ENCODE results near the gene WDHD1. TPM values are rescaled to one million over a fixed set of nuclear protein-coding genes. Genes with fewer than 3 reads are reported as not detected.

Gene WDHD1
- total RNA-seq, 5 donors from 2014 or later (not counting 1 experiment from before 2014, with no cell fraction given) = 2.5 to 6.1 (median 4.9) TPM

DNA sequence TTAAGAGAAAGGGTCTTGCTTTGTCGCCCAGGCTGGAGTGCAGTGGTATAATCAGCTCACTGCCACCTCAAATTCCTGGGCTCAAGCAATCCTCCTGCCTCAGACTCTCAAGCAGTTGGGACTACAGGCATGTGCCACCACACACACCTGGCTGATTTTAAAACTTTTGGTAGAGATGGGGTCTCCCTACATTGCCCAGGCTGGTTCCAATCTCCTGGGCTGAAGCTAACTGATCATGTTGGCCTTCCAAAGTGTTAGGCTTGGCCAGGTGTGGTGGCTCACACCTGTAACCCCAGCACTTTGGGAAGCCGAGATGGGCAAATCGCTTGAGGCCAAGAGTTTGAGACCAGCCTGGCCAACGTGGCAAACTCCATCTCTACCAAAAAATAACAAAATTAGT, 80.4 kb downstream of the WDHD1 start:
- 94% methylated on average over 3 of the region's 4 CpGs for WGBS (ENCODE audit: insufficient coverage)
- no peaks in the 10 kb centered on the region for H3K27me3 Mint-ChIP-seq
- ChIA-PET CTCF (no interaction called here), POLR2A (interaction anchor here in 1 of 2 donors (0.6 kb wide), 1 partner anchor 354 kb away, joined by 7 read pairs; no protein-coding TSS in a partner anchor)
- no peaks in the 10 kb centered on the region for H3K9me3 ChIP-seq
- H3K9me3 Mint-ChIP-seq = peaks cover 0 to 4% (median 3%) of the 10 kb centered on the region in 3 donors
- peaks cover 19% of the 10 kb centered on the region for H3K36me3 Mint-ChIP-seq
- peaks cover 0 to 20% of the 10 kb centered on the region in 2 experiments for H3K4me1 ChIP-seq (ENCODE audit: control insufficient read depth in 1 of 2, extremely low read depth in 1 of 2, insufficient read depth in 2 of 2, low read length in 2 of 2)
- H3K27ac Mint-ChIP-seq = no peak overlapping the region
- H3K27ac ChIP-seq (ENCODE audit: low read length) = no peak overlapping the region
- no peaks in the 10 kb centered on the region for H3K27me3 ChIP-seq (replicated peaks in 1 of 2; ENCODE audit: control insufficient read depth in 2 of 2, extremely low read depth in 1 of 2, insufficient read depth in 2 of 2, low read length in 1 of 2)
- H3K4me1 Mint-ChIP-seq = peaks cover 0 to 16% (median 14%) of the 10 kb centered on the region in 3 donors
- no peaks in the 10 kb centered on the region for H3K36me3 ChIP-seq (ENCODE audit: control insufficient read depth in 2 of 2, extremely low read depth in 1 of 2, insufficient read depth in 1 of 2, low read length in 1 of 2)
- DNase-seq (no peak), ATAC-seq (replicated peaks in 1 of 4) (no peak)
- H3K4me3 ChIP-seq (ENCODE audit: control insufficient read depth in 1 of 2, extremely low read depth in 1 of 2, low read length in 1 of 2) = no peak overlapping the region
- H3K4me3 Mint-ChIP-seq = no peak overlapping the region

GRCh38 chr14:54944737-54945391, 82.0 kb downstream of the WDHD1 start:
- Mint-ChIP-seq H3K9me3 (peaks cover 0 to 4% (median 3%) of the 10 kb centered on the region in 3 donors), H3K27ac (no peak overlapping the region), H3K4me3 (no peak overlapping the region), H3K36me3 (peaks cover 19% of the 10 kb centered on the region), H3K4me1 (peaks cover 0 to 16% (median 14%) of the 10 kb centered on the region in 3 donors), H3K27me3 (no peaks in the 10 kb centered on the region)
- WGBS (ENCODE audit: insufficient coverage) = 96% methylated on average over 9 of the region's 9 CpGs
- ChIA-PET CTCF (interaction anchor here in 1 of 2 donors (0.6 kb wide), 1 partner anchor 101 kb away, joined by 5 read pairs; no protein-coding TSS in a partner anchor), POLR2A (no interaction called here)
- no peak for ATAC-seq (replicated peaks in 1 of 4)
- Histone ChIP-seq H3K9me3 (no peaks in the 10 kb centered on the region), H3K36me3 (ENCODE audit: control insufficient read depth in 2 of 2, extremely low read depth in 1 of 2, insufficient read depth in 1 of 2, low read length in 1 of 2) (no peaks in the 10 kb centered on the region), H3K27ac (ENCODE audit: low read length) (no peak overlapping the region), H3K4me1 (ENCODE audit: control insufficient read depth in 1 of 2, extremely low read depth in 1 of 2, insufficient read depth in 2 of 2, low read length in 2 of 2) (peaks cover 0 to 20% of the 10 kb centered on the region in 2 experiments), H3K4me3 (ENCODE audit: control insufficient read depth in 1 of 2, extremely low read depth in 1 of 2, low read length in 1 of 2) (no peak overlapping the region), H3K27me3 (replicated peaks in 1 of 2; ENCODE audit: control insufficient read depth in 2 of 2, extremely low read depth in 1 of 2, insufficient read depth in 2 of 2, low read length in 1 of 2) (no peaks in the 10 kb centered on the region)
- DNase-seq = no peak

GRCh38 chr14:54942913-54943312, 84.0 kb downstream of the WDHD1 start:
- WGBS (ENCODE audit: insufficient coverage) = 100% methylated on average over 2 of the region's 4 CpGs
- Histone ChIP-seq H3K36me3 (ENCODE audit: control insufficient read depth in 2 of 2, extremely low read depth in 1 of 2, insufficient read depth in 1 of 2, low read length in 1 of 2) (no peaks in the 10 kb centered on the region), H3K27me3 (replicated peaks in 1 of 2; ENCODE audit: control insufficient read depth in 2 of 2, extremely low read depth in 1 of 2, insufficient read depth in 2 of 2, low read length in 1 of 2) (no peaks in the 10 kb centered on the region), H3K9me3 (no peaks in the 10 kb centered on the region), H3K27ac (ENCODE audit: low read length) (no peak overlapping the region), H3K4me3 (ENCODE audit: control insufficient read depth in 1 of 2, extremely low read depth in 1 of 2, low read length in 1 of 2) (no peak overlapping the region), H3K4me1 (ENCODE audit: control insufficient read depth in 1 of 2, extremely low read depth in 1 of 2, insufficient read depth in 2 of 2, low read length in 2 of 2) (peaks cover 0 to 14% of the 10 kb centered on the region in 2 experiments)
- H3K9me3 Mint-ChIP-seq = no peaks in the 10 kb centered on the region
- no peak for DNase-seq
- ChIA-PET POLR2A (no interaction called here), CTCF (no interaction called here)
- H3K27me3 Mint-ChIP-seq = no peaks in the 10 kb centered on the region
- ATAC-seq (replicated peaks in 1 of 4) = no peak
- peaks cover 13% of the 10 kb centered on the region for H3K36me3 Mint-ChIP-seq
- H3K4me1 Mint-ChIP-seq = peaks cover 0 to 12% (median 8%) of the 10 kb centered on the region in 3 donors
- H3K27ac Mint-ChIP-seq = no peak overlapping the region
- no peak overlapping the region for H3K4me3 Mint-ChIP-seq

DNA sequence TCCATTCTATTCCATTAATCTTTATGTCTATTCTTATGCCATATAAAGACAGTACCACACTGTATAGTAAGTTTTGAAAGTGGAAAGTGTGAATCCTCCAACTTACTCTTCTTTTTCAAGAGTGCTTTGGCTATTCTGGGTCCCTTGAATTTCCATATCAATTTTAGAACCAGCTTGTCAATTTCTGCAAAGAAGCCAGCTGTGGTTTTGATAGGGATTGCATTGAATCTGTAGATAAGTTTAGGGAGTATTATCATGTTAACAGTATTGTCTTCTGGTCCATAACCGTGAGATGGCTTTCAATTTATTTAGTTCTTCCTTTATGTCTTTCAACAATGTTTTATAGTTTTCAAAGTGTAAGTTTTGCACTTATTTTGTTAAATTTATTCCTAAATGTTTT, 90.1 kb downstream of the WDHD1 start:
- H3K27ac Mint-ChIP-seq = no peak overlapping the region
- POLR2A ChIA-PET = no interaction called here
- H3K4me3 Mint-ChIP-seq = no peak overlapping the region
- H3K27me3 Mint-ChIP-seq = no peaks in the 10 kb centered on the region
- H3K4me1 ChIP-seq (ENCODE audit: control insufficient read depth in 1 of 2, extremely low read depth in 1 of 2, insufficient read depth in 2 of 2, low read length in 2 of 2) = no peaks in the 10 kb centered on the region
- H3K27ac ChIP-seq (ENCODE audit: low read length) = no peak overlapping the region
- H3K9me3 Mint-ChIP-seq = no peaks in the 10 kb centered on the region
- H3K9me3 ChIP-seq = no peaks in the 10 kb centered on the region
- CTCF ChIA-PET = no interaction called here
- H3K4me3 ChIP-seq (ENCODE audit: control insufficient read depth in 1 of 2, extremely low read depth in 1 of 2, low read length in 1 of 2) = no peak overlapping the region
- WGBS (ENCODE audit: insufficient coverage) = no CpG with 5 or more reads among the region's 1 CpG
- H3K36me3 Mint-ChIP-seq = peaks cover 4% of the 10 kb centered on the region
- ATAC-seq (replicated peaks in 1 of 4) (no peak), DNase-seq (no peak)
- H3K4me1 Mint-ChIP-seq = no peaks in the 10 kb centered on the region
- H3K36me3 ChIP-seq (ENCODE audit: control insufficient read depth in 2 of 2, extremely low read depth in 1 of 2, insufficient read depth in 1 of 2, low read length in 1 of 2) = no peaks in the 10 kb centered on the region
- H3K27me3 ChIP-seq (replicated peaks in 1 of 2; ENCODE audit: control insufficient read depth in 2 of 2, extremely low read depth in 1 of 2, insufficient read depth in 2 of 2, low read length in 1 of 2) = no peaks in the 10 kb centered on the region

DNA sequence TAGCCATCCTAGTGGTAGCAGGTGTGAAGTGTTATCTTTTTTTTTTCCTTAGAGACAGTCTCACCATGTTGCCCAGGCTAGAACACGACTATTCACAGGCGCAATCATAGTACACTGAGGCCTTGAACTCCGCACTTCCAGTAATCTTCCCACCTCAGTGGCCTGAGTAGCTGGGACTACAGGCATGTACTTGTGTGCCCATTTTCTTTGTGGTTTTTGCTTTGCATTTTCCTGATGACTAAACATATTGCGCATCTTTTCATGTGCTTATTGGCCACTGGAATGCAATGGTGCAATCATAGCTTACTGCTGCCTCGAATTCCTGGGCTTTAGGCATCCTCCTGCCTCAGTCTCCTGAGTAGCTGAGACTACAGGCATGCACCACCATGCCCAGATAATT, 90.9 kb downstream of the WDHD1 start:
- Histone ChIP-seq H3K4me3 (ENCODE audit: control insufficient read depth in 1 of 2, extremely low read depth in 1 of 2, low read length in 1 of 2) (no peak overlapping the region), H3K4me1 (ENCODE audit: control insufficient read depth in 1 of 2, extremely low read depth in 1 of 2, insufficient read depth in 2 of 2, low read length in 2 of 2) (no peaks in the 10 kb centered on the region), H3K27ac (ENCODE audit: low read length) (no peak overlapping the region), H3K36me3 (ENCODE audit: control insufficient read depth in 2 of 2, extremely low read depth in 1 of 2, insufficient read depth in 1 of 2, low read length in 1 of 2) (no peaks in the 10 kb centered on the region), H3K27me3 (replicated peaks in 1 of 2; ENCODE audit: control insufficient read depth in 2 of 2, extremely low read depth in 1 of 2, insufficient read depth in 2 of 2, low read length in 1 of 2) (no peaks in the 10 kb centered on the region), H3K9me3 (no peaks in the 10 kb centered on the region)
- CTCF ChIA-PET = no interaction called here
- peaks cover 3% of the 10 kb centered on the region for H3K36me3 Mint-ChIP-seq
- H3K4me3 Mint-ChIP-seq = no peak overlapping the region
- no peak for ATAC-seq (replicated peaks in 1 of 4)
- H3K27me3 Mint-ChIP-seq = no peaks in the 10 kb centered on the region
- H3K9me3 Mint-ChIP-seq = no peaks in the 10 kb centered on the region
- DNase-seq = no peak
- H3K27ac Mint-ChIP-seq = no peak overlapping the region
- POLR2A ChIA-PET = interaction anchor here in 1 of 2 donors (0.7 kb wide), 1 partner anchor 135 kb away, joined by 3 read pairs; no protein-coding TSS in a partner anchor
- WGBS (ENCODE audit: insufficient coverage) = 98% methylated on average over 5 of the region's 5 CpGs
- no peaks in the 10 kb centered on the region for H3K4me1 Mint-ChIP-seq

GRCh38 chr14:54935100-54935499, 91.8 kb downstream of the WDHD1 start:
- ATAC-seq (replicated peaks in 1 of 4) (no peak), DNase-seq (no peak)
- Histone ChIP-seq H3K27ac (ENCODE audit: low read length) (no peak overlapping the region), H3K36me3 (ENCODE audit: control insufficient read depth in 2 of 2, extremely low read depth in 1 of 2, insufficient read depth in 1 of 2, low read length in 1 of 2) (no peaks in the 10 kb centered on the region), H3K9me3 (no peaks in the 10 kb centered on the region), H3K27me3 (replicated peaks in 1 of 2; ENCODE audit: control insufficient read depth in 2 of 2, extremely low read depth in 1 of 2, insufficient read depth in 2 of 2, low read length in 1 of 2) (no peaks in the 10 kb centered on the region), H3K4me1 (ENCODE audit: control insufficient read depth in 1 of 2, extremely low read depth in 1 of 2, insufficient read depth in 2 of 2, low read length in 2 of 2) (no peaks in the 10 kb centered on the region), H3K4me3 (ENCODE audit: control insufficient read depth in 1 of 2, extremely low read depth in 1 of 2, low read length in 1 of 2) (no peak overlapping the region)
- H3K27ac Mint-ChIP-seq = no peak overlapping the region
- no peaks in the 10 kb centered on the region for H3K36me3 Mint-ChIP-seq
- POLR2A ChIA-PET = no interaction called here
- CTCF ChIA-PET = no interaction called here
- no peaks in the 10 kb centered on the region for H3K27me3 Mint-ChIP-seq
- no peaks in the 10 kb centered on the region for H3K9me3 Mint-ChIP-seq
- H3K4me3 Mint-ChIP-seq = no peak overlapping the region
- no CpG with 5 or more reads among the region's 2 CpGs for WGBS (ENCODE audit: insufficient coverage)
- H3K4me1 Mint-ChIP-seq = no peaks in the 10 kb centered on the region
